Left lobe of liver (tissue), 2 donors: ENCODE results near the gene WFDC6. TPM values are rescaled to one million over a fixed set of nuclear protein-coding genes. Genes with fewer than 3 reads are reported as not detected.

Experiments
- ATAC-seq: fragments of 200-7000 bp; cut with Tn5 transposase; one replicate; pipeline ENCODE4 v1.9.1; 2020; ENCODE audit warnings: mild to moderate bottlenecking, moderate library complexity
- DNase-seq: peaks from one replicate; pipeline ENCODE4 v3.0.0-alpha.2; 2020; ENCODE audit warnings: low spot score
- total RNA-seq: library from RNA; stranded (reverse); gene quantifications from one replicate; pipeline ENCODE4 v1.2.1, GENCODE V29; 2021
- donor health status: DM: no; HTN: no; CAD: no; lungs with moderate emphysema.
- donor health status: DM: no; HTN: yes; CAD: no.

Gene WFDC6
- total RNA-seq, 1 donor from 2014 or later, result not detected

GRCh38 chr20:45518282-45518681 is 21.0 kb downstream of the WFDC6 start:
- ATAC-seq (no peak), DNase-seq (no peak)

DNA sequence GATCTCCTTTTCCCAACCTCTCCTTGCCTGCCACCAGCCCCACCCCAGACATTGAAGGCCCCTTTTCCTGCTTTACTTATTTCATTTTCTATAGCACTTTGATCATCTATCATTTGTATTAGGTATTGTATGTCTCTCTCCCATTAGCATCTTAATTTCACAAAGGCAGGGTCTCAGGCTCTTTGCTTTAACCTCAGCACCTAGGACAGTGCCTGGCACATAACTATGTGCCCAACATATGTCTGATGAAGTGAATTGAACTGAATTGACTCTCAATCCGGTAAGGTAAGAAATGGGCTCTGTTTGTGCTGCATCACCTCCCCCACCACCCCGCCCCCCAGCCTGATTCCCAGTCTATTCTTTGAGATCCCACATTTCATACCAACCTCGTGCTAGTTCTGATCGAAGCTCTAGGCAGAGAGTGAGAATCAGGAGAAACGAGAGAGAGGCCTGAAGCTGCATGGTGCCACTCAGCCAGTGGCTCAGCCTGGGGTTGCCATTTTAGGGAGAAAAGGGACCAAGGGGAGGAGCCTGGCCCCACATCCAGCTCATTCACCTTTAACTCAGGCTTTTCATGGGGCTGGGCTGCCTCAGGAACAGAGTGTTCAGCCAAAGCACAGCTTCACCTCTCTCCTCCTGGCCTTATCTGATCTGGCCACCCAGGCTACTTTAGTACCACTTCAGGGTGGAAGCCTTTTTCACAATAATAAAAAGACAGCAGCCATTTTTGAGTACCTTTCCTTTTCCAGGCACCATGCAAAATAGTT is 24.0 kb downstream of the WFDC6 start, which contains the start of gene SPINT3:
Gene SPINT3, minus strand, starts transcription at position 476 of the 767 bp plus-strand sequence. Its CDS starts 14 bp downstream, at position 462.
- ATAC-seq (peak; percentile 66), DNase-seq (peak; percentile 50)

DNA sequence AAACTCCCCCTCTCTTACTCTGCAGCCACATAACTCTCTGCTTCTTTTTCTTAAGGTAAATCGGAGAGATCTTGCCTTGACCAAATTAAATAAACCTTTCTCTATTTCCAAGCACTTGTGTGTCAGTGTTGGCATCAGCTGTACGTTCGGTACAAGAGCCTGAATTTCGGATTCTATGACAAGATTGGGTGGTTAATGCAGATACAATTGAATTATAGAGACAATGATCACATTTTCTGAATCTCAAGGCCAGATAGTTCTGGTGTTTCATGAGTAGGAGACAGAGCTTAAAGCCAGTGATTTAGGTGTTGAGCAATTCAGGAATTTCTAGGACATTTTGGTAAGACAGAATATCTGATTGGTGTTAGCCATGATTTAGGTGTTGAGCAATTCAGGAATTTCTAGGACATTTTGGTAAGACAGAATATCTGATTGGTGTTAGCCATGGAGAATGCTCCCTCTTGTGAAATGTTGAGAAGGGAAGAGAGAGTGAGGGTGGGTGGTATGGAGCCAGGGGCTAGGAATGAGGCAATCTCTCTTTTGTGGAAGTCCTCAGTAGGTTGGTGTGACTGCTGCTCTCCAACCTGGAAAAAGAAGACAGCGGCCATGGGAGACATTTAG is 28.9 kb downstream of the WFDC6 start:
- peak; percentile 26 for ATAC-seq

GRCh38 chr20:45509091-45509490 is 30.2 kb downstream of the WFDC6 start:
- no peak for DNase-seq
- ATAC-seq, result no peak

More for the DNA sequence above, 28.9 kb downstream of the WFDC6 start:
- DNase-seq, result no peak

DNA sequence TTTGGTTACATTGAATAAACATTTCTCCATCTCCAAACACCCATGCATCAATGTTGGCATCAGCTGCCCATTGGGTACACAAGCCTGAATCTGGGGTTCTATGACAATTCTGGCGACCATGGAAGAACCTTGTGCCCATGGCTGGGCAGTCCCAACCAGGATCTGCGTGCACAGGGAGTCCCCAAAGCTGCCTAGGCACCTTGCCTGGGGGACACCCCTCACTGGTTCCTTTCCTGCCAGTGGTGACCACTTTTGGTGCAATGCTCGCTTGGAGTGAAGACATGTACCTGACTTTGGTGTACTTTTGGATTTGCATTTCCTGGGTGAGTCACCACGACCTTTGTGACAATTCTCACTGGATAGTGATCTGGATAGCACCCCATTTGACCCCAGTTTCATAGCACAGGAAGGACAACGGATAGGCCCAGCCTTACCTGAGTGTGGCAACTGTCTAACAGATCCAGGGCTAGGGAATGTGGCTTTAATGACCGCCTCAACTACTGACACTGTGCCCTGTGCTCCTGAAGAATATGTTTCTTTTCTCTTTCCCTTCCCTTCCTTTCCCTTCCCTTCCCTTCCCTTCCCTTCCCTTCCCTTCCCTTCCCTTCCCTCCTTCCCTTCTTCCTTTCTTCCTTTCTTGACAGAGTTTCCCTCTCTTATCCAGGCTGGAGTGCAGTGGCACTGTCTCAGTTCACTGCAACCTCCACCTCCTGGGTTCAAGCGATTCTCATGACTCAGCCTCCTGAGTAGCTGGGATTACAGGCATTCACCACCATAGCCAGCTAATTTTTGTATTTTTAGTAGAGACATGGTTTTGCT is 31.0 kb downstream of the WFDC6 start:
- ATAC-seq, result no peak
- DNase-seq, result no peak

DNA sequence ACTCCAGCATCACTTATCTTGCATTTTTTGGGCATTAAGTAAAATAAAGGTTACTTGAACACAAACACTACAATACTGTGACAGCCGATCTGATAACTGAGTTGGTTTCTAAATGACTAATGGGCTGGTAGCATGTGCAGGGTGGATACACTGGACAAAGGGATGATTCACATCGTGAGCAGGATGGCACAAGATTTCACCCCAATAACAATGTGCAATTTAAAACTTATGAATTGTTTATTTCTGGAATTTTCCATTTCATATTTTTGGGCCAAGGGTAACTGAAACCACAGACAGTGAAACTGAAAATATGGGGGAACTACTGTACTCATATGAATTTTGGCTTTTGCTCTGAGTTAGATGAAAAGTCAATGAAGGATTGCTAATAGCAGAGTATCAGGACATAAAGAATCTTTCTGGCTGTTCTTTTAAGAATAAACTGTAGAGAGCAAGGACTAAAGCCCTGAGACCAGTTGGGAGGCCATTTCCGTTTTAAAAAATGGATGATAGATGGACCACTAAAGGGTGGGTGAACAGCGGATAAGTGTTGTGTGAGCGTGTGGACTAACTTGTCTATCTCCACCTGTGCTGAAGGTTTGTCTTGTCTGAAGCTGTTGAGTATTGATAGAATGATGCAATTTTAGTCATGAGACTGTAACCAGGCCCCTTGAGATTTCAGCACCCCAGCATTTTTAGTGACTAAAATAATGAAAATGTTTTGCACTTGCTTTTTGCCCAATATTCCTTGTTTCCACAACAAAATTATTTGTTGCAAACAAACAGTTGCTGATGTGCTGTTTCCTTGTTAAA is 32.1 kb downstream of the WFDC6 start:
- ATAC-seq, result no peak
- DNase-seq, result no peak

GRCh38 chr20:45506398-45506797 is 32.9 kb downstream of the WFDC6 start:
- DNase-seq (peak; percentile 48), ATAC-seq (peak; percentile 58)

- DNase-seq (no peak), ATAC-seq (no peak)
Measured at GRCh38 chr20:45503403-45503802, 35.9 kb downstream of the WFDC6 start.

GRCh38 chr20:45502561-45502960 is 36.7 kb downstream of the WFDC6 start:
- DNase-seq (no peak), ATAC-seq (no peak)

GRCh38 chr20:45501600-45501999 is 37.7 kb downstream of the WFDC6 start:
- no peak for ATAC-seq

GRCh38 chr20:45500022-45500421 is 39.3 kb downstream of the WFDC6 start:
- peak; percentile 82 for DNase-seq
- ATAC-seq, result peak; percentile 88

More at GRCh38 chr20:45501600-45501999, 37.7 kb downstream of the WFDC6 start:
- DNase-seq, result no peak

GRCh38 chr20:45497971-45498494 is 41.2 kb downstream of the WFDC6 start:
- DNase-seq, result no peak
- ATAC-seq, result no peak

GRCh38 chr20:45496166-45496565 is 43.1 kb downstream of the WFDC6 start:
- DNase-seq, result no peak

DNA sequence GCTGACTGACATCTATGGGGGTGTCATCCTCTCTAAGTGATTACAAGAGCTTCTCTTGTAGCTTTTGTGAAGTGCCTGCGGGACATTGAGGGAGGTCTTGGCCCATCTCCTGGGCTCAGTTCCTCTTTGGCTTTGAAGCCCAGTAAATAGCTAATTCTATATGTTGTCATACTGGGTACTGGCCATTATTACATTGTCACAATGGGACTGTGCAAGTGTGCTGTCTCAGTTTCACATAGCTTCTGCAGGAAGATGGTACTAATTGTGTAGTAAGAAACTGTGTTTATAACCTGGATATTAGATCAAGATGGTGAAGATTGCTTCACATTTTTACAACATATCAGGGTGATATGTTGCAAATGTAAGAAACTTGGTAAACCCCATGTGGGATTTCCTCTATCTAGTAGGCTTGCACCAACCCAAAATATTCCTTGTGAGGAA is 43.8 kb downstream of the WFDC6 start:
- ATAC-seq (no peak), DNase-seq (no peak)

More at GRCh38 chr20:45496166-45496565, 43.1 kb downstream of the WFDC6 start:
- ATAC-seq, result no peak

GRCh38 chr20:45489083-45489531 is 50.2 kb downstream of the WFDC6 start:
- DNase-seq (no peak), ATAC-seq (no peak)

- ATAC-seq (no peak), DNase-seq (no peak)
Measured at GRCh38 chr20:45487231-45487635, 52.0 kb downstream of the WFDC6 start.

GRCh38 chr20:45485388-45485787 is 53.9 kb downstream of the WFDC6 start:
- ATAC-seq (no peak), DNase-seq (no peak)

DNA sequence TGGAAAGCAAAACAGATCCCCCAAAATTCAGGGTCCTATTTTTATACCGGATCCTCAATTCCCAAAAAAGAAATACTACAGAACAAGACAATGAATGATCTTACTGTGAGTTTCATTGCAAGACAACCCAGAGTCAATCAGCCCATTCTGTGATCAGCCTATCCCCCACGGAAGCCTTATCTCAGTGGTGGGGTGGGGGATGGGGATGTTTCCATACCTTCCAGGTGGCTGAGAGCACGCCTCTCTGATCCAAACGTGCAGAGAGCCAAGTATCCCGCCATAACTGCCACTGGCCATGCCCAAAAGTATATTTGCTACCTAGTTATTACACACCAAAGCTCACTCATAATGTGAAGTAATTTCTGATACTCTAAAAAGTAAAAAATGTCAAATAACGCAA is 54.6 kb downstream of the WFDC6 start:
- ATAC-seq, result no peak

More for the DNA sequence above, 54.6 kb downstream of the WFDC6 start:
- no peak for DNase-seq
